CMK (cell line): ENCODE data around the gene TMEM40.
"Not testable (repeated sequence)": the region's sequence is repeated elsewhere in the genome, so short reads cannot be mapped to it uniquely, and the experiment has no call there.

Experiments used
- DNase-seq: peaks from one replicate; pipeline ENCODE4 v3.0.0-alpha.2; 2010; ENCODE audit warnings: low read depth

TMEM40 gene

GRCh38 chr3:12775970-12776369, 16.9 kb upstream of the TMEM40 start:
- DNase-seq: not testable (repeated sequence)

- no peak for DNase-seq
Measured at GRCh38 chr3:12775226-12775625, 16.2 kb upstream of the TMEM40 start.

- no peak for DNase-seq
Measured at GRCh38 chr3:12774619-12775018, 15.6 kb upstream of the TMEM40 start.

DNA sequence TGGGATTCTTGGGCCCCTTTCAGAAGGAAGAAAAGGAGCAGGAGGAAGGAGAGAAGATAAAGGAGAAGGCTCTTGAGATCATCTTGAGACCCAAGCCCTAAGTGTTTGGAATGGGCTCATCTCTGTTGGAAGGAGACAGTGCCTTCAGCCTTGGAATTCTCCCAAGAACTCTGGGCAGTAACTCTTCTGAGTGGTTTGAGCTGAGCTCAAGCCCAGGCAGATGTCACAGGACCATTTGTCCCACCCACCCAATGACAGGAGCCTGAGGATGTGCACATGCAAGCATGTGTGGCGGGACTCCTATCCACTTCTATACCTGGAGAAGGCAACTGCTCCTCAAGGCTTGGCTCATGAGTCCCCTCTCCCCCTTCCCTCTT, 14.6 kb upstream of the TMEM40 start:
- DNase-seq: no peak

- DNase-seq: no peak
Measured at GRCh38 chr3:12773030-12773709, 14.1 kb upstream of the TMEM40 start.

DNA sequence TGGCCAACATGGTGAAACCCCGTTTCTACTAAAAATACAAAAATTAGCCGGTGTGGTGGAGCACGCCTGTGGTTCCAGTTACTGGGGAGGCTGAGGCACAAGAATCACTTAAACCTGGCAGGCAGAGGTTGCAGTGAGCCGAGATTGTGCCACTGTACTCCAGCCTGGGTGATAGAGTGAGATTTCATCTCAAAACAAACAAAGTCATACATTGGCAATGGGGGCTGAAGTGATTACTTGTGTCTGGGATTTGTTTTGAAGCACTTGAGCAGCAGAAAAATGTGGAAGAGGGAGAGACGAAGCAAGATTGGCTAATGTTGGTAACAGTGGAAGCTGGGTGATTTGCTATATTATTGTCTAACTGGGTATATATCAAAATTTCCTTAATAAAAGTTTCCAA, 13.4 kb upstream of the TMEM40 start:
- DNase-seq: no peak

- no peak for DNase-seq
Measured at GRCh38 chr3:12771236-12771635, 12.2 kb upstream of the TMEM40 start.

GRCh38 chr3:12769761-12770160, 10.7 kb upstream of the TMEM40 start:
- DNase-seq: no peak

DNA sequence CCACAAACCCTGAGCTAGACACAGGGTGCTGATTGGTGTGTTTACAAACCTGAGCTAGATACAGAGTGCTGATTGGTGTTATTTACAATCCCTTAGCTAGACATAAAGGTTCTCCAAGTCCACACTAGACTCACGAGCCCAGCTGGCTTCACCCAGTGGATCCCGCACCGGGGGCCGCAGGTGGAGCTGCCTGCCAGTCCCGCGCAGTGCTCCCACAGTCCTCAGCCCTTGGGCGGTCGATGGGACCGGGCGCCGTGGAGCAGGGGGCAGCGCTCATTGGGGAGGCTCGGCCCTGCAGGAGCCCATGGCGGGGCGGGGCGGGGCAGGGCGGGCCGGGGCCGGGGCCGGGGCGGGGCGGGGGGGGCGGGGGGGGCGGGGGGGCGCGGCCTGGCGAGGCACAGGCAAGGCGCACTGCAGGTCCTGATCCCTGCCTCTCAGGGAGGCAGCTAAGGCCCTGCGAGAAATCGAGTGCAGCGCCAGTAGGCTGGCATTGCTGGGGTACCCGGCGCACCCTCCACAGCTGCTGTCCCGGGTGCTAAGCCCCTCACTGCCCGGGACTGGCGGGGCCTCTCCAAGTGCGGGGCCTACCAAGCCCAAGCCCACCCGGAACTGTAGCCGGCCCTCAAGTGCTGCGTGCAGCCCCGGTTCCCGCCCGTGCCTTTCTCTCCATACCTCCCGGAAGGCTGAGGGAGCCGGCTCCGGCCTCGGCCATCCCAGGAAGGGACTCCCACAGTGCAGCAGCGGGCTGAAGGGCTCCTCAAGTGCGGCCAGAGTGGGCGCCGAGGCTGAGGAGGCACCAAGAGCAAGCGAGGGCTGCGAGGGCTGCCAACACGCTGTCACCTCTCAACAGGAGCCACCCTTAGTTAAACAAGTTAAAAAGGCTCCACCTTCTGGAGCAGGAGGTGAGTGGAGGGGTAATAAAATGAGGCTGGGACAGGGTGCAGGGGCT, 9.8 kb upstream of the TMEM40 start:
- DNase-seq: no peak

DNA sequence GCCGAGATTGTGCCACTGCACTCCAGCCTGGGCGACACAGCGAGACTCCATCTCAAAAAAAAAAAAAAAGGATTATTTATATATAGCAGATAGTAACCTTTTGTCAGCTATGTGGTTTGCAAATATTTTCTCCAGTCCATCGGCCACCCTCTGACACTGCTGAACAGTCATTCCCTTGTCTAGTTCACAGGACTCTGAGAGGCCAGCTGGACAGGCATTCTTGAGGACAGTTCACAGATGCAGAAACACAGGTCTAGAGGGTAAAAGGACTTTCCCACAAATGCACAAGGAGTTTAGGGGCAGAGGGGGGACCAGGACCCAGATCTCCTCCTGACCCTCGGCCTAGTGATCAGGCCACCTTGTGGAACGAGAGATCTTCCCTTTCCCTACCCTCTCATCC, 7.5 kb upstream of the TMEM40 start:
- DNase-seq: no peak

DNA sequence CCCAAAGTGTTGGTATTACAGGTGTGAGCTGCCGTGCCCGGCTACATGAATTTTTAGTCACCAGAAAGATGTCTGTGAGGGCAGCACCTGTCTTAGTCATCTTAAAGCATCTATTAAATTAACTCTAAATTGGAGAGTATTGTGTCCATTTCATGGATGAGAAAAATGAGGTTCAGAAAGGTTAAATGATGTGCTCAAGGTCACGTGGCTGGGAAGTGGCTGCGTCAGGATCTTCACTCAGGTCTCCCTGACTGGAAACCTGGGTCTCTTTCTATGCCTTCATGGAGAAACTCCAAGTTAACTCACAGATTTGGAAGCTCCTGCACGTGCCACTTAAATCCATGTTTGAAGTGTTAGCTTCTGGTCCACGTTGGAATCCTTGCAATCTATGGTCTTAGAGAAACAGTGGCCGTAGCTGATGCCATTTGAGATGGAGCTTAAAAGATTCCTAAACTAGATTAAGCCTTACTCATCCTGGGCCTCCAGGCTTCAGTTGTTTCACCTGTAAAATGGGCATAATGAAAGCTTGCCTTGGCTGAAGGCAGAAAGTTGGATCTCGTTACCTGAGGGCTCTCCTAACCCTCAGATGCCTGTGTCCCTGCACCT, 5.2 kb upstream of the TMEM40 start:
- no peak for DNase-seq

DNA sequence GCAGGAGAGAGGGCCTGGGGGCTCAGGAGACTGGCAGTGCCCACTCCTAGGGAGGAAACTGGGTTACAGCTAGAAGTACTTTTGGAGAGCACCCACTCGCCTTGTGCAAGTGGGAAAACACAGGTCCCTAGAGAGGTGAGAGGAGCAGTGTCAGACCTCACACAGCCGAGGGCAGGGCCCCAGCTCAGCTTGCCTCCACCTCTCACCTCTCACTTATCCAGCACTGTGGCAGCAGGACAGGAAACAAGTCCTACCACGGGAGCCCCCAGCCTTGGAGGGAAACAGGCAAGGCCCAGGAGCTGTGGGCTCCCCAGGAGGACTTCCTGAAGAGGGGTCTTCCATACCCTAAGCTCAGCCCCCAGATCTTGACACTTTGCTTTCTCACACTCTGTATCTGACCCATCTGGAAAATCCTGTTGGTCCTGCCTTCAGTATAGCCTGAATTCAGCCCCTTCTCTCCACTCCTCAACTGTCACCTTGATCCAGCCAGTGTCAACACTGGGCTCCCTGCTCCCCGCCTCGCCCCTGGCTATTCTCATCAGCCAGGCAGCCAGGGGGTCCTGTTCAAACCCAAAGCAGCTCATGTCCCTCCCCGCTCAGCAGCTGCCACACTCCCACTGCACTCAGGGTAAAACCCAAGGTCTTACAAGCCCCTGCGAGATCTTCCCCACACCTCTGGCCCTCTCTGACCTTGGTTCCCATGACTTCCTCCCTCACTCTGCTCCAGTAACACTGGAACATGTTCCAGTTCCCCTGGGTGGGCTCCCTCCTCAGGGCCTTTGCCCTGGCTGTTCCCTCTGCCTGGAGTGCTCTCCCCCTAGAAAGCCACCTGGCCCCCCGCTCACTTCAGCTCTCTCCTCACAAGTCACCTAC, 870 bp upstream of the TMEM40 start:
- no peak for DNase-seq

GRCh38 chr3:12758025-12758781, 856 bp downstream of the TMEM40 start:
- no peak for DNase-seq

GRCh38 chr3:12756635-12757034, 2.4 kb downstream of the TMEM40 start:
- no peak for DNase-seq

- DNase-seq: no peak
Measured at GRCh38 chr3:12756175-12756574, 2.9 kb downstream of the TMEM40 start.

DNA sequence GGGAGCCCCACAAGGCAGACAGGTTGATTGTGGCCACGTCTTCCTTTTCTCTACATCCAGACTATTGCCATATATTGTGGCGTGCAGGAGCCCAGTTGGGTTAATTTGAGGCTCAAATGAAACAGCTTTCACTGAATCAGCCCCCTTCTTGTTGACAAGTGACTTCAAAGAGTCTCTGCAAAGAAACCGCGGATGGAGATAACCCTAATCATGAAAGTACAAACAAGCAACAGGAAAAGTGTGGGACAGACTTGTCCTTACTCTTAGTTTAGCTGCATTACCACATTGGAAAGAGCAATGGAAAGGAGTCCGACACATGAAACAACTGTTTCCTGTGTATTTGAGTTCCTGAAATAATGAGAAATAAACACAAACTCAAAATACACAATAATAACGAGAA, 3.3 kb downstream of the TMEM40 start:
- DNase-seq: peak; percentile 66

DNA sequence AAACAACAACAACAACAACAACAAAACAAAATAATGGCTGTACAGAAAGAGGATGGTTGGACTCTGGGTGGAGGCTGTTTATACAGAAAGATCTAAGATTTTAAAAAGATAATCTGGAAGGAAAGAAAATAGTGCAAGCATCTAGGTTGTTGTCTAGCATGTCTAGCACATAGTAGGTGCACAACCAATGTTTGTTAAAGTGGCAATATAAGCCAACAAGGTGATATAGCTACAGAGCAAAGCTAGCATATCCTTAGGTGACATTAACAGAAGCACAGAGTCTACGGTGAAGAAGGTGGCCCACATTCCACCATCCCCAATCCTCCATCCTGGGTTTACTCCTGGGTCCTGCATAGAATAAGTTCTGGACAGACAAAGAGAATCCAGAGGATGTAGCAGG, 4.7 kb downstream of the TMEM40 start:
- DNase-seq: no peak

GRCh38 chr3:12753275-12754028, 5.6 kb downstream of the TMEM40 start:
- DNase-seq: no peak

- no peak for DNase-seq
Measured at GRCh38 chr3:12752809-12753208, 6.2 kb downstream of the TMEM40 start.

DNA sequence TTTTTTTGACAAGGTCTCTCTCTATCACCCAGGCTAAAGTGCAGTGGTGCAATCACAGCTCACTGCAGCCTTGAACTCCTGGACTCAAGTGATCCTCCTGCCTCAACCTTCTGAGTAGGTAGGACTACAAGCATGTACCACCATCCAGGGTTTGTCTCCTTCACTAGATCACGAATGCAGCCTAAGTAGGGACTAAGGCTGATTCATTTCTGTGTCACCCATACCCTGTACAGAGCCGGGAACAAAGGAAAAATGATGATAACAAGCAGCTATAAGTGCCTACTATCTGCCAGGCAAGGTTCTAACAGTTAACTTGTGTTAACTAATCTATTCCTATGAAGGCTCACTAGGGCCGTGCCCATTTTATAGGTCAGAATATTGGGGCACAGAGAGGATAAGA, 7.0 kb downstream of the TMEM40 start:
- DNase-seq: no peak

DNA sequence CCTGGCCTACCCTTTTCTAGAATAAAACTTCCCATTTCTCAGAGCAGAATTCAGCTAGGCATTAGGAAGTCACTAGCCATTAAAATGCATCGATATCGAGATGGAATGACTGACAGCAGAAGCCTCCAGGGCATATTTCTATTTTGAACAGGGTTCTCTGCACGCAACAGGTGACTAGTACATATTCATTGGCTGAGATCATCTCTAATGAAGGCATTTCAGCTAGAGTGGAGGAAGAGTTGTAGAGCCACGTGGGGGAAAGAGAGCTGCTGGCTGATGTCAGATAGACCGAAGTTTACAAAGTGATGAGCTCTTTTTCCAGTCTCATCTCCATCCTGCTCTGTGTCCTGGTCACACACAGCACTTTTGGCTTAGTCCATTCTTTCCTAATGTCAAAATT, 7.5 kb downstream of the TMEM40 start:
- no peak for DNase-seq
